HCEC 1CT (cell line): ENCODE data around the gene TYW1.
"Not testable (repeated sequence)": the region's sequence is repeated elsewhere in the genome, so short reads cannot be mapped to it uniquely, and the experiment has no call there.

Experiments
- DNase-seq: peaks from one replicate; pipeline ENCODE4 v3.0.0-alpha.2; 2017

Gene TYW1

GRCh38 chr7:67192123-67192702 lies 195.6 kb downstream of the TYW1 start:
- DNase-seq, result not testable (repeated sequence)

- peak; percentile 5 for DNase-seq
Observed at GRCh38 chr7:67192889-67193613, 196.4 kb downstream of the TYW1 start.

GRCh38 chr7:67196176-67196575 lies 199.5 kb downstream of the TYW1 start:
- DNase-seq, result not testable (repeated sequence)

GRCh38 chr7:67198865-67199526 lies 202.4 kb downstream of the TYW1 start:
- DNase-seq, result not testable (repeated sequence)

DNA sequence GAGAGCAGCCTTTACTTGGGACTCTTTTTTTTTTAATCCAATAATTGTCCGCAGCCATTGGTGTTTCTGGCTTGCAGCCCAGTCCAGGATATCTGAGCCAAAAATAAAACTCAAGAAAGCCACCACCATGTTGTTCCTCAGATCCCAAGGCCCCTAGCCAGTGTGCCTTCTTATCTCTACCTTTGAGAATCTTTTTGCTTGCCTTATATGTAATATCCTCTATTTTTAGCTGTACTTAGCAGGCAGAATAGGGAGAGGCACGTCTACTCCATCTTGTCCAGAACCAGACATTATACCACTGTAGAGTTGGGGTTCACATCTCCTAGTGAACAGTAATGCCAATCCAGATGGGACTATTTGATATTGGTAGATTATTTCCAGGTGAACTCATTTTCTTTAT lies 209.1 kb downstream of the TYW1 start:
- DNase-seq, result not testable (repeated sequence)

DNA sequence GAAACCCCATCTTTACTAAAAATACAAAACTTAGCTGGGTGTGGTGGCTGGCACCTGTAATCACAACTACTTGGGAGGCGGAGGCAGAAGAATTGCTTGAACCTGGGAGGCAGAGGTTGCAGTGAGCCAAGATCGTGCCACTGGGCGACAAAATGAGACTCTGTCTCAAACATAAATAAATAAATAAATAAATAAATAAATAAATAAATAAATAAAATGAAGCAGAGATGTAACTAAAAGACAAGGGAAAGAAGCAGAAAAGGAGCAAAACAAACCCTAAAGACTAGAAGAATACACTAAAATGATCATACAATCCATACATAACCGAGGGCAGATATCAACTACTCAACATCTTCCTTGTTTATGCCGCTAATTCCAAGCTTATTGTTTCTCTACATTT lies 209.8 kb downstream of the TYW1 start:
- no peak for DNase-seq

GRCh38 chr7:67208656-67209055 lies 212.0 kb downstream of the TYW1 start:
- DNase-seq, result not testable (repeated sequence)

- DNase-seq, result no peak
Observed at GRCh38 chr7:67209256-67209655, 212.6 kb downstream of the TYW1 start.

- no peak for DNase-seq
Observed at GRCh38 chr7:67210567-67210966, 213.9 kb downstream of the TYW1 start.

DNA sequence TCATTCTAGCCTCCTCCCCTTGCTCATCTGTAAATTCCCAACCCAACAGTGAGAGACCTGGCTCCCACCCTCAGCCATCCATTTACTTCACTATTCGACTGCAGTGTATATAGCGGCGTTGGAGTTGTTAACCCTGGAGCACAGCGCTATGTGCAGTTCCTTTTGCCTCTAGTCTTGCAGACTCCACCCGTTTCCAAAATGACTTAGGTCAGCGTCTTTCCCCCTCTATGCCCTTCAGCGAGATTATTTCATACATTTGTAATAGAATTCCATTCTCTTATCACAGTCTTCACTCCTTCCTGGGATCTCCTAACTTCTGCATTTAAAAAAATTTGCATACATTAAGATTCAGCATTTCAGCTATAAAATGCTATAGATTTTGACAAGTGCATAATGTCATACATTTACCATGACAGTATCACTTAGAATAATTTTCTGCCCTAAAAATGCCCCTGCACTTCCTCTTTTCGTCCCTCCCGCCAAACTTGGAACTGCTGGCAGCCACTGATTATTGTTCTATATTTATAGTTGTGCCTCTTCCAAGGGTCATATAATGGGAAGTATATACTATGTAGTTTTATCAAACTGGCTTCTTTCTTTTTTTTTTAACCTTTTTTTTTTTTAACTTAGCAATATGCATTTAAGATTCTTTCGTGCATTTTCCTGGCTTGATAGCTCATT lies 215.2 kb downstream of the TYW1 start:
- not testable (repeated sequence) for DNase-seq

GRCh38 chr7:67213038-67213437 lies 216.4 kb downstream of the TYW1 start:
- not testable (repeated sequence) for DNase-seq

- DNase-seq, result peak; percentile 82
Observed at GRCh38 chr7:67223551-67223950, 226.9 kb downstream of the TYW1 start.

DNA sequence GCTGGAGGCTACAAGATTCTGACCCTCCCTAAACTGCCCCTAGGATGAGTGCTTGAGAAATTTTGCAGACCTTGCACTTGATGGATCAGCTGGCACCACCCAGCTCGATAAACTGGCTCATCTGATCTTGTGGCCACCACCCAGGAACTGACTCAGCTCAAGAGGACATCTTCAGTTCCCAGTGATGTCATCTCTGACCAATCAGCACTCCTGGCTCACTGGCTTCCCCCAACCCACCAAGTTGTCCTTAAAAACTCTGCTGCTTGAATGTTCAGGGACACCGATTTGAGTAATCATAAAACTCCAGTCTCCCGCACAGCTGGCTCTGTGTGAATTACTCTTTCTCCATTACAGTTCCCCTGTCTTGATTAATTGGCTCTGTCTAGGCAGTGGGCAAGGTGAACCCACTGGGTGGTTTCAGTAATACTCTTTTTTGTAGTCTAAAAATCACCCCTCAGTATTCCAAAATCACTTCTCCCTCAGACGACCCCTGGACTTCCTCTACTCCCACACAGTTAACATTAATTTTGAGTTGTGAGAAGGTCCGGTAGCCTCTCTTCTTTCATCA lies 229.8 kb downstream of the TYW1 start:
- DNase-seq, result peak; percentile 63

DNA sequence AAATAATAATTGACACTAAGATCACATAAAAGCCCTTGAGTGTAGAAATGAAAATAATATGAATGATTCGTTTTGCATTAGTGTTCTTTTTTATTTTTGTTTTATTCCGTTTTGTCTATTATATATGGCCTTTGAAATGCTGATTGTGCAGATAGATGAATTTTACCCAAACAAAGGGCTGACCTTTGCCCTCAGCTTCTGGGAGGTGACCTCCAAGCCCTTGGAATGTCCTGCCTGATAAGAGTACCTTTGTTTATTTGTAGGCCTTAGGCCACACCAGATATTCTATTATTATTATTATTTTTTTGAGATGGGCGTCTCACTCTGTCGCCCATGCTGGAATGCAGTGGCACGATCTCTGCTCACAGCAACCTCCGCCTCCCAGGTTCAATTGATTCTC lies 230.3 kb downstream of the TYW1 start:
- DNase-seq, result not testable (repeated sequence)

GRCh38 chr7:67229018-67229417 lies 232.4 kb downstream of the TYW1 start:
- DNase-seq, result not testable (repeated sequence)

- not testable (repeated sequence) for DNase-seq
Observed at GRCh38 chr7:67230029-67230428, 233.4 kb downstream of the TYW1 start.

DNA sequence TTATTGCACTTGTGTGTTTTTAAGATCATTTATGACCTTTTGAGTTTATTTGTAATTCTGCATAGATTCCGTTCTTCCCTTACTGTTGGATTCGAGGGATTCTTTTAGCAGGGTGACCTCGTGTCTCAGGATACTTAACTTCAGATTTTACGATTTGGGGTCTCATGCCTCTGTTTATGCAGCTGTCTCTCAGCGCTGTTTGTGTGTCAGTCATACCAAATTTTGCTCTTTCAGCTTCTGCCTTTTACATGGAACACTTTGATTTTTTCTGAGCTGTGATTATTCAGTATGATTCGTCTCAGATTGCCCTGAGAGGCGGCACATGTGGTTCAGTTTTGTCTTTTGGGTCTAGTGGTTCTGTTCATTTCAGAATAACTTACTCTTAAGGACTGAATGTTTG lies 236.9 kb downstream of the TYW1 start:
- DNase-seq, result not testable (repeated sequence)

GRCh38 chr7:67236216-67236615 lies 239.6 kb downstream of the TYW1 start:
- DNase-seq, result not testable (repeated sequence)

DNA sequence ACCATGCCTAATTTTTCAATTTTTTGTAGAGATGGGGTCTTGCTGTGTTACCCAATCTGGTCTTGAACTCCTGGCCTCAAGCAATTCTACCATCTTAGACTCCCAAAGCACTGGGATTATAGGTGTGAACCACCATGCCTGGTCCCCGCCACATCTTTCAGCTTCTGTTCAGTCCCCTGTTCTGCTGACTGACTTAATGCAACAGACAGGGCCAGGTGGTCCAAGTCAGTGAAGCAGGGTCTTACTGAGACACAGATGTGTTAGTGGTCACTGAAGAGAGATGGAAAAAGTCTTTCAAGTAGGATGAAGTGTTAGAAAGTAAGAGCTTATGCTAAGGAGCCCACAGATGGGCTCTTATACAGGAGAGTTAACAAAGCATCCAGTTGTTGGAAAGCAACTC lies 246.2 kb downstream of the TYW1 start:
- DNase-seq, result not testable (repeated sequence)

- DNase-seq, result not testable (repeated sequence)
Observed at GRCh38 chr7:67248364-67248763, 251.7 kb downstream of the TYW1 start.

GRCh38 chr7:67251986-67252558 lies 255.4 kb downstream of the TYW1 start:
- DNase-seq, result no peak

DNA sequence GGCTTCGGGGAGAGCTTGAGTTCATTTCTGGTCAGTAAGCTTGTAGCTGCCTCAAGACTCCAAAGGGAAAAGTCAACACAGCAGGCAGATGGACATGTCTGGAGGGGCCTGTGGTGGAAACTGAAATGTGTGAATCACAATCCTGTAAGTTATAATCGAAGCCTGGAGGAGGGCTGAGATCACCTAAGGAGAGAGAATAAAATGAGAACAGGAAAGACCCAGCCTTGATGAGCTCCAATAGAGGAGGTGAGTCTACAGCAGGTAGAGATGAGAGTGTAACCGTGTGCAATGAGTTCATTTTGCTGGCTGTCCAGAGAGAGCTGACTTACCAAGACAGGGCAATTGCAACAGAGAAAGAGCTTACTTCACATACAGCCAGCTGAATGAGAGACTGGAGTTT lies 258.4 kb downstream of the TYW1 start:
- DNase-seq, result not testable (repeated sequence)

GRCh38 chr7:67257779-67258178 lies 261.1 kb downstream of the TYW1 start:
- not testable (repeated sequence) for DNase-seq
